Measurements from ENCODE around the gene MOB3A.
A peak's percentile ranks its signal among the peaks of the same experiment; 100 is the strongest.
"Not testable (repeated sequence)": the region's sequence is repeated elsewhere in the genome, so short reads cannot be mapped to it uniquely, and the experiment has no call there.

MOB3A gene

GRCh38 chr19:2089727-2090053 is 6.4 kb downstream of the MOB3A start:
- no peak overlapping the region for H3K4me3 ChIP-seq (ENCODE audit: low read depth, low read length)
- DNase-seq (ENCODE audit: low read depth, low spot score): no peak
- in situ Hi-C loops (cut with HindIII; ENCODE audit: low sequenced_read_pairs): no loop called here
- TF ChIP-seq, protein P1, sequence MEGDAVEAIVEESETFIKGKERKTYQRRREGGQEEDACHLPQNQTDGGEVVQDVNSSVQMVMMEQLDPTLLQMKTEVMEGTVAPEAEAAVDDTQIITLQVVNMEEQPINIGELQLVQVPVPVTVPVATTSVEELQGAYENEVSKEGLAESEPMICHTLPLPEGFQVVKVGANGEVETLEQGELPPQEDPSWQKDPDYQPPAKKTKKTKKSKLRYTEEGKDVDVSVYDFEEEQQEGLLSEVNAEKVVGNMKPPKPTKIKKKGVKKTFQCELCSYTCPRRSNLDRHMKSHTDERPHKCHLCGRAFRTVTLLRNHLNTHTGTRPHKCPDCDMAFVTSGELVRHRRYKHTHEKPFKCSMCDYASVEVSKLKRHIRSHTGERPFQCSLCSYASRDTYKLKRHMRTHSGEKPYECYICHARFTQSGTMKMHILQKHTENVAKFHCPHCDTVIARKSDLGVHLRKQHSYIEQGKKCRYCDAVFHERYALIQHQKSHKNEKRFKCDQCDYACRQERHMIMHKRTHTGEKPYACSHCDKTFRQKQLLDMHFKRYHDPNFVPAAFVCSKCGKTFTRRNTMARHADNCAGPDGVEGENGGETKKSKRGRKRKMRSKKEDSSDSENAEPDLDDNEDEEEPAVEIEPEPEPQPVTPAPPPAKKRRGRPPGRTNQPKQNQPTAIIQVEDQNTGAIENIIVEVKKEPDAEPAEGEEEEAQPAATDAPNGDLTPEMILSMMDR (IDR thresholded peaks at IDR 0.05; ENCODE audit: low read depth, low read length): no peak

GRCh38 chr19:2089001-2089711 is 7.0 kb downstream of the MOB3A start:
- in situ Hi-C loops (cut with HindIII; ENCODE audit: low sequenced_read_pairs): no loop called here
- TF ChIP-seq, protein P1 (IDR thresholded peaks at IDR 0.05; ENCODE audit: low read depth, low read length): peak; percentile 14
- H3K4me3 ChIP-seq (ENCODE audit: low read depth, low read length): no peak overlapping the region
- DNase-seq (ENCODE audit: low read depth, low spot score): peak; percentile 52

DNA sequence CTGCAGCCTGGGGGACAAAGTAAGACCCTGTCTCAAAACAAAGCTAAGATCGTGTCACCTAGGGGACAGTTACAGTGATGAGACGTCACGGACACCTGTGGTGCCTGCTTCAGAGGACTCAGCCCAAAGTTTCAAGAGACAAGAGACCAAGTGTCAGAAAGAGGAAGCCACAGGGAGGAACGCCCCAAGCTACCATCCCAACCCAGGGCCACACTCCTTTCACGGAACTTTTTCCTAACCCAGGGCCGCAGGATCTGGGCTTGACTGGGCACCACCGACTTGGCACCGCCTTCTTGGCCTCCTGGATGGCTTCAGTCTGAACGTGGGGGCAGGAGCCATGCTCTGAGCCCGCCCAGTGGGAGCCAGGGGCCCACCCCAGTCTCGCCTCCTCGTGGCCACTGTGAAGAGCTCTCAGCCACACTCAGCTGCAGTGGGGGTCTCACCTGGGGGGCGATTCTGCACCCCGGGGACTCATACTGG is 8.5 kb downstream of the MOB3A start:
- no peak for DNase-seq (ENCODE audit: low read depth, low spot score)
- TF ChIP-seq, protein P1 (IDR thresholded peaks at IDR 0.05; ENCODE audit: low read depth, low read length): no peak
- in situ Hi-C loops (cut with HindIII; ENCODE audit: low sequenced_read_pairs): no loop called here
- no peak overlapping the region for H3K4me3 ChIP-seq (ENCODE audit: low read depth, low read length)

DNA sequence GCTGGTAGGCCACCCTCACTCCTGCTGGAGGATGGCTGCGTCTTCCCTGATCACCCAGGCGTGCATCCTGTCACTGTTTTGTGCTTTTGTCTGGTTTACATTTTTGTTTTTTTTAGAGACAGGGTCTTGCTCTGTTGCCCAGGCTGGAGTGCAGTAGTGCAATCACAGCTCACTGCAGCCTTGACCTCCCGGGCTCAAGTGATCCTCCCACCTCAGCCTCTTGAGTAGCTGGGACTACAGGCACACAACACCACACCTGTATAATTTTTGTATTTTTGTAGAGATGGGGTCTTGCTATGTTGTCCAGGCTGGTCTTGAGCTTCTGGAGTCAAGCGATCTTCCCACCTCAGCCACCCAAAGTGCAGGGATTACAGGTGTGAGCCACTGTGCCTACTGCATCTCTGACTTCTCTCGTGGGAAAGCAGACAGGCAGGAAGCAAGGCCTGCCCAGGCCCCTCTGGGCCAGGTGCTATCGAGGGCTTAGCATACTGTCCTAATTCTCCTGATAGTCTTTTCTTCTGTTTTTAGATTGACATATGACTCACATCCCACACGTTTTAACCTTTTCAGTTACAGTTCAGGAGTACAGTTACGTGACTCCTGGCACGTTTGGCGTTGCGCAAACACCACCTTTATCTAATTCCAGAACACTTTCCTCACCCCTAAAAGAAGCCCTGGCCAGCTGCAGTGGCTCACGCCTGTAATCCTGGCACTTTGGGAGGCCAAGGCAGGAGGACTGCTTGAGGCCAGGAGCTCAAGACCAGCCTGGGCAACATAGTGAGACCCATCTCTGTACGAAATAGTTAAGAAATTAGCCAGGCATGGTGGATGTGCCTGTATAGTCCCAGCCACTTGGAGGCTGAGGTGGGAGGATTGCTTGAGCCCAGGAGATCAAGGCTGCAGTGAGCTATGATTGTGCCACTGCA is 9.2 kb downstream of the MOB3A start:
- in situ Hi-C loops (cut with HindIII; ENCODE audit: low sequenced_read_pairs); H3K4me3 ChIP-seq (ENCODE audit: low read depth, low read length); DNase-seq (ENCODE audit: low read depth, low spot score): not testable (repeated sequence)

GRCh38 chr19:2084993-2085720 is 11.0 kb downstream of the MOB3A start:
- in situ Hi-C loops (cut with HindIII; ENCODE audit: low sequenced_read_pairs): no loop called here
- no peak overlapping the region for H3K4me3 ChIP-seq (ENCODE audit: low read depth, low read length)
- DNase-seq (ENCODE audit: low read depth, low spot score): no peak
- TF ChIP-seq, protein P1 (IDR thresholded peaks at IDR 0.05; ENCODE audit: low read depth, low read length): no peak

GRCh38 chr19:2083174-2083854 is 12.8 kb downstream of the MOB3A start:
- no peak overlapping the region for H3K4me3 ChIP-seq (ENCODE audit: low read depth, low read length)
- in situ Hi-C loops (cut with HindIII; ENCODE audit: low sequenced_read_pairs): no loop called here
- no peak for DNase-seq (ENCODE audit: low read depth, low spot score)
- TF ChIP-seq, protein P1 (IDR thresholded peaks at IDR 0.05; ENCODE audit: low read depth, low read length): no peak
